Brain microvascular endothelial cell (primary cell): Measurements from ENCODE around the gene TCP1.

ENCODE experiments used
- DNase-seq: peaks from one replicate; pipeline ENCODE4 v3.0.0-alpha.2; 2020
- H3K27ac ChIP-seq: fragments of 250-450 bp; sonication (Bioruptor Pico); 2 replicates; pipeline ENCODE4 v1.5.1; 2020; ENCODE audit warnings: mild to moderate bottlenecking, moderate library complexity
- H3K27me3 ChIP-seq: fragments of 250-450 bp; sonication (Bioruptor Pico); replicated peaks from 2 replicates; pipeline ENCODE4 v1.5.1; 2020; ENCODE audit warnings: mild to moderate bottlenecking
- H3K36me3 ChIP-seq: fragments of 250-450 bp; sonication (Bioruptor Pico); replicated peaks from 2 replicates; pipeline ENCODE4 v1.5.1; 2020; ENCODE audit warnings: mild to moderate bottlenecking
- H3K4me3 ChIP-seq: 2 replicates; pipeline ENCODE4 v1.5.1; 2011; ENCODE audit warnings: low read depth, mild to moderate bottlenecking, control low read depth, low read length, moderate library complexity
- in situ Hi-C: cut with HindIII; loops from 2 replicates; pipeline ENCODE4 v1.10.0; 2017; ENCODE audit warnings: low sequenced_read_pairs, low pct_ligation_motif_present
- TF ChIP-seq, protein P1 (sequence below): IDR thresholded peaks from 2 replicates; pipeline ENCODE4 v1.5.1; 2011; ENCODE audit warnings: low read depth, mild to moderate bottlenecking, moderate library complexity, low read length, control low read depth, inconsistent platforms; ENCODE audit errors: missing control alignments

Gene TCP1

DNA sequence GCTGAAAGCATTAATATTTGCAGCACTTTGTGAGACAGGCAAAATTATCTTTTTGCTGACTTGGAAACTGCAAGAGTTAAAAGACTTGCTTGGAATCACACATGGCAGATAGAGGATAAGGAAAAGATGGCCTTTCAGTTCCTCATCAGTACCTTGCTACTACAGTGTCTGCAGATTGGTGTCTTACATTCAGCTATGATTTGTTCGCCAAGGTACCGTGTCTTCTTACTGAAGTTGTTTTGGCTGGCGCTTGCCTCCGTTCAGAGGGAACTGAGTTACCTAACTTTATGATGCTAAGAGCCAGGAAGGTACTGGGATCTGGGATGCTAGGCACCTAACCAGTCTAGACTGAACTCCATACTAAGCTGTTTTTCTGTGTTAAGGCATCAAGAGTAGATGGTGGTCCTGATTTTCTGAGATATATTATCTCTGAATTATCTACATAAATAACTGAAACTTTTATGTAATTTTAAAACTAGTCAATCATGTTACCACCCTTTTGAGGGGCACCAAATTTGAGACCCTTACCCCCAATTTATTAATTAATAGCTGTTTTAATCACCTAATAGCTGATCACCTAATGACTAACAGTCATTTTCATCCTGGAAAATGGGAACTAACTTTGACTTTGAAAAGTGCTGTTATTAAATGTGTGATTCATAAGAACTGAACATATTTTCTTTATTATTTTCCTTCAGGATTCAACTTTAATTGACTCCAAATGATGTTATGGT lies 59.6 kb downstream of the TCP1 start:
- H3K4me3 ChIP-seq: peak overlapping the region; percentile 72
- no peak overlapping the region for H3K27ac ChIP-seq
- H3K27me3 ChIP-seq: no peaks in the 10 kb centered on the region
- TF ChIP-seq, protein P1, sequence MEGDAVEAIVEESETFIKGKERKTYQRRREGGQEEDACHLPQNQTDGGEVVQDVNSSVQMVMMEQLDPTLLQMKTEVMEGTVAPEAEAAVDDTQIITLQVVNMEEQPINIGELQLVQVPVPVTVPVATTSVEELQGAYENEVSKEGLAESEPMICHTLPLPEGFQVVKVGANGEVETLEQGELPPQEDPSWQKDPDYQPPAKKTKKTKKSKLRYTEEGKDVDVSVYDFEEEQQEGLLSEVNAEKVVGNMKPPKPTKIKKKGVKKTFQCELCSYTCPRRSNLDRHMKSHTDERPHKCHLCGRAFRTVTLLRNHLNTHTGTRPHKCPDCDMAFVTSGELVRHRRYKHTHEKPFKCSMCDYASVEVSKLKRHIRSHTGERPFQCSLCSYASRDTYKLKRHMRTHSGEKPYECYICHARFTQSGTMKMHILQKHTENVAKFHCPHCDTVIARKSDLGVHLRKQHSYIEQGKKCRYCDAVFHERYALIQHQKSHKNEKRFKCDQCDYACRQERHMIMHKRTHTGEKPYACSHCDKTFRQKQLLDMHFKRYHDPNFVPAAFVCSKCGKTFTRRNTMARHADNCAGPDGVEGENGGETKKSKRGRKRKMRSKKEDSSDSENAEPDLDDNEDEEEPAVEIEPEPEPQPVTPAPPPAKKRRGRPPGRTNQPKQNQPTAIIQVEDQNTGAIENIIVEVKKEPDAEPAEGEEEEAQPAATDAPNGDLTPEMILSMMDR: no peak
- H3K36me3 ChIP-seq: peaks cover 4% of the 10 kb centered on the region
- no peak for DNase-seq
- in situ Hi-C loops: no loop called here

DNA sequence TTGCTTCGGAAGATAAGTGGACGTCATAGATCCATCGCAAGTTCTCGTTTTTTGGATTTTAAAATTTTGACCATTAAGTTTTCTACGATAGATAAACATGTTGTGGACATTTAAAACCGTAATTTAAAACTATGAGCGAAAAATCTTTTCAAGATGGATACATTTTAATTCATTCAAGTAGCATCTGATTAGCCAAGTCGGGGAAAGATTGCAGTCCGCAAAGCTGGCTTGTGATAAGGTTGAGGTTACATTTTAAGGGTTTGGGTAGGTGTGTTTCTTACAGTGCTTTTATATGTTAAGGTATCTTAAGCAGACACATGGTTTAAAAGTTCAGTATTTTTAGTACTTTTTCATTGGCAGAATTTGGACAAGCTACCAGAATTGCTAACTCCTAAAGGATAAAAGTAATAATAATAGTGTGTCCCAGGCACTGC lies 60.9 kb downstream of the TCP1 start:
- in situ Hi-C loops: no loop called here

More for the DNA sequence above, 60.9 kb downstream of the TCP1 start:
- Histone ChIP-seq H3K36me3 (peaks cover 4% of the 10 kb centered on the region), H3K27me3 (no peaks in the 10 kb centered on the region), H3K27ac (peak overlapping the region; percentile 97), H3K4me3 (peak overlapping the region; percentile 72)
- TF ChIP-seq, protein P1: no peak
- DNase-seq: no peak
